Fibroblast of skin of right biceps (primary cell): Measurements from ENCODE around the gene CCDC87.
"Not testable (repeated sequence)": the region's sequence is repeated elsewhere in the genome, so short reads cannot be mapped to it uniquely, and the experiment has no call there.

Source experiments
- DNase-seq: peaks from one replicate; pipeline ENCODE4 v3.0.0-alpha.2; 2013

CCDC87 gene

DNA sequence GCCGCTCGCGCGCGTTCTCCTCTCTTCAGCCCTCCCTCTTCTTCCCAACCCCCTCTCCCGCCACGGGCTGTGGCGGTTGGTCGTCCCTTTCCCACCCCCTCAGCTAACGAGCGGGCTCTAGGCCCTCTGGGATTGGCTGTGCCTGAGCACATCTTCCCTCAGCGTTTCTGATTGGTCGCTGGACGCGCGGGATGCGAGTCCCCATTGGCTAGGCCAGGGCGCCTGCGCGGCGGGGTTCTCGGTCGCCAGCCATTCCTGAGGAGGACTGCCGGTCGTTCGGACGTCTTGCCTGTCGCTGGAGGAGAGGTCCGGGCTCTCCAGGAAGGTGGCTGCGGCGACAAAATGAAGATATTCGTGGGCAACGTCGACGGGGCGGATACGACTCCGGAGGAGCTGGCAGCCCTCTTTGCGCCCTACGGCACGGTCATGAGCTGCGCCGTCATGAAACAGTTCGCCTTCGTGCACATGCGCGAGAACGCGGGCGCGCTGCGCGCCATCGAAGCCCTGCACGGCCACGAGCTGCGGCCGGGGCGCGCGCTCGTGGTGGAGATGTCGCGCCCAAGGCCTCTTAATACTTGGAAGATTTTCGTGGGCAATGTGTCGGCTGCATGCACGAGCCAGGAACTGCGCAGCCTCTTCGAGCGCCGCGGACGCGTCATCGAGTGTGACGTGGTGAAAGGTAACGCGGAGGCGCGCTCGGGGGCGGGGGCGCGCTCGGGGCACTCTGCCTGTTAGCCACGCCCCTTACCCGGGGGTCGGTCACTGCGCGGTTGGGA, 23.7 kb upstream of the CCDC87 start, which contains the start of gene RBM14:
TSS of gene RBM14 (plus strand) at position 252 of the 776 bp plus-strand sequence. CDS start at position 343, 91 bp downstream.
- DNase-seq = peak; percentile 100

DNA sequence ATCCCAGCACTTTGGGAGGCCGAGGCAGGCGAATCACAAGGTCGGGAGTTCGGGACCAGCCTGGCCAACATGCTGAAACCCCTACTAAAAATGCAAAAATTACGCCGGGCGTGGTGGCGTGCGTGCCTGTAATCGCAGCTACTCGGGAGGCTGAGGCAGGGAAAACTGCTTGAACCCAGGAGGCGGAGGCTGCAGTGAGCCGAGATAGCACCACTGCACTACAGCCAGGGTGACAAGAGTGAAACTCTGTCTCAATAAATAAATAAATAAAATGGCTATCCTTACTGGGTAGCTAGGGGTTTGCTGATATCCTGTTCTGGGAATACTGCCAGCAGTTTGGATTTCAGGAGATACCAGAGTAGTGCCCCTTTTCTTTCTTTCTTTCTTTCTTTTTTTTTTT, 21.2 kb upstream of the CCDC87 start:
- no peak for DNase-seq

DNA sequence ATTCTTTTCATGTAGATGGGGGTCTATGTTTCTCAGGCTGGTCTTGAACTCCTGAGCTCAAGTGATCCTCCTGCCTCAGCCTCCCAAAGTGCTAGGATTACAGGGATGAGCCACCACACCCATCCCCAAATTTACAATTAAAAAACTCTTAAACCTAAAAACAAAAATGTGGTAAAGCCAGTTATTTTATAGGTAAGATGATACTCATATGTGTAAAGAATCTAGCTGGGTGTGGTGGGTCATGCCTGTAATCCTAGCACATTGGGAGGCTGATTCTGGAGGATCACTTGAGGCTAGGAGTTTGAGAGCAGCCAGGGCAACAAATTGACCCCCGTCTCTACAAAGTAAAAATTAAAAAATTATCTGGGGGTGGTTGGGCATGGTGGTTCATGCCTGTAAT, 19.6 kb upstream of the CCDC87 start:
- DNase-seq = no peak

DNA sequence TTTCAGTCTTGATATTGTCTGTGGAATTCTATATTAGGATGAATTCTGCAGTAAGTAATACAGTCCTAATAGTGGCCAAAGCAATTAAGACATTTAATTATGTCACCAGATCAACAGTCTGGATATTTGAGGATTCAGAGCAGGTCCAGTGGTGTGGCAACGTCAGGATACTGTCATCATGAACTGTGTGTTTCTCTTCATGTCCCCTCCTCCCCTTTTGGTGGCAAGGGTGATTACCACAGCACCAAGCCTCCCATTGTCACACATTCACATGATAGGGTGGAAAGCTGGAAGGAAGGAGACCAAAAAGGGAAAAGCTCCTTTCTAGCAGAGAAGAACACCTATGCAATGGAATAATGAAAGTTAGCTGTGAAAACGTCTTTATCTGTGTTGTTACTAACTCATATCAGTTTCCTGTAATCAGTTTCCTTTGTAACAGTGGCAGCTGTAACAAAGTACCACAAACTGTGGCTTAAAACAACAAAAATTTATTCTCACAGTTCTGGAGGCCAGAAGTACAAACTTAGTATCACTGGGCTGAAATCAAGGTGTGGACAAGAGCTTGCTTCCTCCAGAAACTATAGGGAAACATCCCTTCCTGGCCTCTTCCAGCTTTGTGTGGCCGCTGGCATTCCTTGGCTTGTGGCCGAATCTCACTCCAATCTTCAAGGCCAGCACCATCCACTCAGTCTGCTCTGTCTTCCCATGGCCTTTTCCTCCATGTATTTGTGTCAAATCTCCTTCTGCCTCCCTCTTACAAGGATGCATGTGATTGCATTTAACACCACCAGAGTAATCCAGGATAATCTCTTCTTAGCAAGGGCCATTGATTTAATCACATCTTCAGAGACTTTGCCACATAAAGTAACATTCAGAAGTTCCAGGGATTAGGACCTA, 17.1 kb upstream of the CCDC87 start:
- DNase-seq = no peak

DNA sequence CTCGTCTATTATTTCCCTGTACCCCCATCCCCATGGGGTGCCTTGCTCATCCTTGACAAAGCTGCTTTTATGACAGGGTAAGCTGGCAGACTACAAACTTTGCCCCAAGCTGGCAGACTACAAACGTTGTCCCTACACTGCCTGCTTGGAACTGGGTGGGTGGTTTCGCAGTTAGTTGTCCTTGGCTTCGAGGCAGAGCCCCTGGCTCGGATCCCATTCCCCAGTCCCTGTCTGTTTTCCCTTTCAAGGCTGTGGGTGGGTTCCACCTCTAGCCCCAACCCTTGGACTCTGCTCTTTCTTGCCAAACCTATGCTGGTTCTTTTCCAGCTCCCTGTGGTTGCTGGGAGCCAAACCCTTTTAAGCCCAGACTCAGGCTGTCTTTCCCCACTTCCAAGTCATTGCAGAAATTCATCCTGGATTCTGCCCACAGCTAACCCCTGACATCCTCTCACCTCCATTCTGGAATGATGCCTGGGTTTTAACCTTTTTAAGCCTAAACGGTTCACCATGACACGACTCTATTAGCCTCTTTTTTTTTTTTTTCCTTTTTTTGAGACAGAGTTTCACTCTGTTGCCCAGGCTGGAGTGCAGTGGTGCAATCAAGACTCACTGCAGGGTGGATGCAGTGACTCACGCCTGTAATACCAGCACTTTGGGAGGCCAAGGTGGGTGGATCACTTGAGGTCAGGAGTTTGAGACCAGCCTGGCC, 14.4 kb upstream of the CCDC87 start:
- peak; percentile 56 for DNase-seq

DNA sequence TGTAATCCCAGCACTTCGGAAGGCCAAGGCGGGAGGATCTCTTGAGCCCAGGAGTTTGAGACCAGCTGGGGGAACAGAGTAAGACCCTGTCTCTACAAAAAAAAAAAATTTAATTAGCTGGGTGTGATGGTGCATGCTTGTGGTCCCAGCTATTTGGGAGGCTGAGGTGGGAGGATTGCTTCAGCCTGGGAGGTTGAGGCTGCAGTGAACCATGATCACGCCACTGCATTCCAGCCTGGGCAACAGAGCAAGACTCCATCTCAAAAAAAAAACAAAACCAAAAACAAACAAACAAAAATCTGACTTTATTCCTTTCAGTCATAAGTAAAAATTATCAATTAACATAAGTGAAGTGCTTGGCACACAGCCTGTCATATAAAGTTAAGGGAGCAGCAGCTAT, 13.7 kb upstream of the CCDC87 start:
- not testable (repeated sequence) for DNase-seq

DNA sequence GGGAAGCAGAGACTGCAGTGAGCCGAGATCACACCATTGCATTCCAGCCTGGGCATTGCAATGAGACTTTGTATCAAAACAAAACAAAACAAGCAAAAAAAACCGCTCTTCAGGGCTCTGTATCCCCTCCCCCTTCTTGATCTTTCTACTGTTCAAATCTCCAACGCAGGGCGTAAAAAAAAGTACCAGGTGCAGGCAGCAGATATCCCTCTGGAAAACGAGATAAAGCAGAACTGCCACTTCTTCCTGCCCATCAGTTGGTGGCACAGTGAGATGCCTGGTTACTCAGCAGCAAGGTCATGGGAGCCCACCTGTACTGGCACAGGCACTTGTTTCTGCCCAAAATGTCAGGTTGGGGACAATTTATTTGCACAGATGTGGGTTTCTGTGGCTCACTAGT, 11.3 kb upstream of the CCDC87 start:
- no peak for DNase-seq

DNA sequence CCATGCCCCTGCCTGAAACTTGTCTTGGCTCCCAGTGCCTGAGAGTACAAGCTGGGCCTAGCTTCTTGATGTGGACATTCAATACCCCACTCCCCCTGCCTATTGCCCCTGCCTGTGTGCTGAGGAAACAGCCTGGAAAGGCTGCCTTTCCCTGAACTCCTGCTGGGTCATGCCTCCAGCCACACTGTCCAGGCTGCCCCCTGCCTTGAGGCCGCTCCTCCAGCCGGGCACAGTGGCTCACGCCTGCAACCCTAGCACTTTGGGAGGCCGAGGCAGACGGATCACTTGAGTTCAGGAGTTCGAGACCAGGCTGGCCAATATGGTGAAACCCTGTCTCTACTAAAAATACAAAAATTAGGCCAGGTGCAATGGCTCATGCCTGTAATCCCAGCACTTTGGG, 10.2 kb upstream of the CCDC87 start:
- DNase-seq = no peak

DNA sequence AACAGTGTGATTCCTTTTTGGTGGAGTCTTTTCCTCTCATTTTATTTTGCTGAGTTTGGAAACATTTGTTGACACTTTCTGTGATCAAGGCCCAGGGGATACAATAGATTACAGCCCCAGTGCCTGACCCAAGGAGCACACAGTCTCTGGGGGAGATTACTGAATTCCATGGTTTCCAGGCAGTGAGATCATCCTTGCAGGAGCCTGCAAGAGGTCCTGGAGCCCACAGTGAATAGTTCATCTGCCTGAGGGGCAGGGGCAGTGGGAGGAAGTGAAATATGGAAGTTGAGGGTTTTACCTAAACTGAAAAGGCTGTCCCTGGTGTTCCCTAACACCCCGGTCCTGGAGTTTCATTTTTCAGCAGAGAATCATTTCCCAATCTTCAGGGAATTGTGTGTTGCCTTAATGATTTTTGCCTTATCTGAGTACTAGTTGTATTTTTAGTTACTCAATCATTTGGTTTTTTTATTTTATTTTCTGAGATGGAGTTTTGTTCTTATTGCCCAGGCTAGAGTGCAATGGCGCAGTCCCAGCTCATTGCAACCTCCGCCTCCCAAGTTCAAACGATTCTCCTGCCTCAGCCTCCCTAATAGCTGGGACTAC, 7.9 kb upstream of the CCDC87 start:
- no peak for DNase-seq

DNA sequence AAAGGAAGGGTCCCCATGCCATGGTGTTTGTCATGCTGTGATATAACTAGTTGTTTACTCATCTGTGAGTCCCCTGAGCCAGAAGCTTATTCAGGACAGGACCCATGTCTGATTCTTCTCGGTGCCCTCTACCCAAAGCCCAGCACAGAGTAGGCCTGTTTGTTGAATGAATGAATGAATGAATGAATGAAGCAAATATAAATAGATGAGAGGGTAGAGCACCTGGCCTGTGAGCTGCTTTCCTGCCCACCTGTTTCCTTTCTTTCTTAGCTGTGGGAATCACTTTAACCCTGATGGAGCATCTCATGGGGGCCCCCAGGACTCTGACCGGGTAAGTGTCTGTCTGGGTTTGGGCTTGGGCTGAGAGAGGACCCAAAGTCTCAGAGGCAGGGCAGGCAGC, 7.4 kb upstream of the CCDC87 start:
- no peak for DNase-seq

DNA sequence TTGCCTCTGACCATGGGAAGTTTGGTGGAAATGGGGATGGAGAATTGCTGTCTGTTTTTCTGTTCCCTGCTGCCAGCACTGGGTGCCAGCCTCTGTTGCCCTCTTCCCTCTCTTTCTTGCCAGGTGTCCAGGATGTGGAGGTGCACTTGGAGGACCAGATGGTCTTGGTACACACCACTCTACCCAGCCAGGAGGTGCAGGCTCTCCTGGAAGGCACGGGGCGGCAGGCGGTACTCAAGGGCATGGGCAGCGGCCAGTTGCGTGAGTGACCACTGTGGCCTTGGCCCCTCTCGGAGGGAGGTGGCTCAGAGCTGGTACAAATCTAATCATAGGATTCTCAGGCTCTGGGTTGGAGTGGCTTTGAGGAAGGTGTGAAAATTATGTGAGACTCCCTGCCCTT, 6.1 kb upstream of the CCDC87 start:
- no peak for DNase-seq

DNA sequence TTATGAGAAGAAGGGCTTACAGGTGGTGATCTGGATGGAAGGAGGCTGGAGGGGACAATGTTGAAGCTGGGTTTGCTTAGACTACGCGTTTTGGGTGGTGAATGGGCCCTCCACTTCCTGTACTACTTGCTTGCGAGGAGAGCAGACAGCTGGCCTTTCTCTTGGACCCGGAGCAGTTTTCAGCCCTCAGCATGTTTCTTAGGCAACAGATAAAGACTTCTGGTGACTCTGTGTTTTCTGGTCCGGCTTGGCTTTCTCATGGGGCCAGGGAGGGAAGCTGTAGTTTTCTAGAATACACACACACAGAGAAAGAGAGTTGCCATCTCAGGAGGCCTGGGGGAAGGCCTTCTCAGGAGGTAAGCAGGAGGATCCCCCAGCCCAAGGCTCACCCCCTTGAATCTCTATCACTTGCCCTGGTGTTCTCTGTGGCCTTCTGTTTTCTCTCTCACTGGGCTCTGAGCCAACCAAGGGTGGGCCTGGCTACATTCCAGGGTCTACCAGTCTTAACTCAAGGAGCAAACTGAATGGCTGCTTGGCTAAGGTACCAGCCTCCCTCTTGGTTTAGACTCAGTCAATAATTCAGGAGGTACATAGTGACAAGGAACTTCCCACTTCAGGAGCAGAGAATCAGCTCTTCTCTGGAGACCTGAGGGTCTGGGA, 2.5 kb upstream of the CCDC87 start:
- DNase-seq = no peak

DNA sequence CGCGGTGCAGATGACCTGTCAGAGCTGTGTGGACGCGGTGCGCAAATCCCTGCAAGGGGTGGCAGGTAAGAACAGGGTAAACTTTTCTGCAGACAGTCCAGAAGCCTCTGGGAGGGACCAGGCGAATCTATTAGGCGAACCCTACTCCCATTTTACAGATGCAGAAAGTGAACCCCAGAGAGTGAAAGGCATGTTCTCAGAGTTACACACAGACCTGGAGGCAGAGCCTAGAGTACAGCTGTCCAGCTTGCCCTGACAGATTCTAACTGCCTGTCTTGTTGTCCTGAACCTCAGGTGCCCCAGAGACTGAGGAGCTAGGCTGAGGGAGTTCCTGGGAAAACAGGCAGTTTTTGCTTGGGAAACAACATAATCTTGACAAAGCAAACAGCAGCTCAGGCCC, 787 bp upstream of the CCDC87 start:
- no peak for DNase-seq

DNA sequence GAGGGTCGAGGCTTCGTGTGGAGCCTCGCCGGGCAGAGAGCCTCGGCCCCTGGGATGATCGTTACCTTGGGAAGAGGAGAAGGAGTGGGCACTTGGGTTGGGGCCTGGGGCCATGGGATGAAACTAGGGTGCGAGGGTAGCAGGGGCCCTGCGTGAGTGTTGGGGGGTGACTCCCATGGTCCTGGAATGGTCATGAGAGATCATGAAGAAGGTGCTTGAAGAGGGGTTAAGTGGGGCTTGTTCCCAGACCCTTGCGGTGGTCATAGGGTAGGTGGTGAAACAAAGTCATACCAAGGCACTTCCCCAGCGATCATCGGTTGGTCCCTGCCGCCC, 406 bp upstream of the CCDC87 start:
- no peak for DNase-seq

DNA sequence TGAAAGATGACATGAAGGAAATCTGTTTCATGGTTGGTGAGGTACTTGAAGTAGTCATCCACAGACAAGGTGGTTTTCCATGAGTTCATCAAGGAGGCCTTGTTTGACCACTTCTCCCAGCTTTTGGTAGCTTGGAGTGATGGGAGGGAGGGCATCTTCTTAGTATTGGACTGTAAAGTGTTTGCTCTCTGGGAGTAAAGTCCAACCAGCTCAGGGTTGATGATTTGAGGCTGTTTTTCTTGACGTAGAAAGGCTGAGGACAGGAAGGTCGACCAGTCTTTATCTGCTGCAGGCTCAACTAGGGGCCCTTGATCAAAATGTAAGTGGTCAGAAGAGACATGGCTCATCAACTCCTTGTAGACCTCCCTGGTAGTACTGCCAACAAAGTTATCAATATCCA, 1.7 kb downstream of the CCDC87 start:
- DNase-seq = no peak

DNA sequence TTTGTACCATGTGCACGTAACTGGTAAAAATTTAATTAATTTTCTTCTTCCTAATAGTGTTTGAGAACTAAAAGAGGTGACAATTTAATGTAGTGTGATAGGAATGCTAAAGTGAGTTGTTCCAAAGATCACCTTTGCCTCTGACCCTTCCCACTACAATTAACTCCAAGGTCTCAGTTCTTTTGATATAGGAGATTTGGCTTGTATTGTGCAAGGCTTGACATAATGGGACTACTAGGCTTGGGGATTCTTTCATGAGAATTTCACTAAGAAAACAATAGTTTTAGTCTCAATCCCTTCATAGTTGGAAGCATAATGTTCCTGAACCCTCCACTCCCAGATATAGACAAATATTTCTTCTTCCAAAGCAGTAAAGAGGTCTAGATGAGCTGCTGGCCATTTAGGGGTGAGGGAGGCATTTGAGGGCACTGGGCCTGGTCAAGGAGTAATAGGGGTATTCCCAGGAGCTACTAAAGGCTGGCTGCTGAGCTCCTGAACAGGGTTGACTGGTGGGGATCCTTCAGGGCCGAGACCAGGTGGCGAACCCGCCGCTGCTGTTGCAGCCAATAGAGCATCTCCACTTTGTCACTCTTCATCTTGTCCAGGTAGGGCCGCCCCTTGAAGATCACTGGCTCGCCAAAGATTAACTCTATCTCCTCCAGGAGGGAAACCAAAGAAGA, 2.7 kb downstream of the CCDC87 start:
- no peak for DNase-seq

DNA sequence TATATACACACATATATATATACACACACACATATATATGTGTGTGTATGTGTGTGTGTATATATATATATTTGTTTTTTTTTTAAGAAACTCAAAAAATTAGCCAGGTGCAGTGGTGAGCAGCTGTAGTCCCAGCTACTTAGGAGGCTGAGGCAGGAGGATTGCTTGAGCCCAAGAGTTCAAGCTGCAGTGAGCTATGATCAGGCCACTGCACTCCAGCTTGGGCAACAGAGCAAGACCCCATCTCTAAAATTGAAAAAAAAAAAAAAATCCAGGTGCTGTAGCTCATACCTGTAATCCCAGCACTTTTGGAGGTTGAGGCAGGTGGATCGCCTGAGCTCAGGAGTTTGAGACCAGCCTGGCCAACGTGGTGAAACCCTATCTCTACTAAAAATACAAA, 3.5 kb downstream of the CCDC87 start:
- DNase-seq = not testable (repeated sequence)

DNA sequence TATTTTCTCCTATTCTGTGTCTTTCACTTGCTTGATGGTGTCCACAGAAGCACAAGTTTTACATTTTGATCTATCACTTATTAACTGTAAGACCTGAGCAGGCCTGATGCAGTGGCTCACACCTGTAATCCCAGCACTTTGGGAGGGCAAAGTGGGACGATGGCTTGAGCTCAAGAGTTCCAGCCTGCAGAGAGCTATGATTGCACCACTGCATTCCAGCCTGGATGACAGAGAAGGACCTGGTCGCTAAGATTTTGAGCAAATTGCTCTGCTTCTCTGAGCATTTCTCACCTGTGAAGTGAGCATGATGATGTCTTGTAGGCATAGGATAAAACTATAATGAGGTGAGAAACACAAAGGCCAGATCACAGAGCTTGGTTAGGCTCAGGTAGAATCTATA, 6.7 kb downstream of the CCDC87 start:
- no peak for DNase-seq

DNA sequence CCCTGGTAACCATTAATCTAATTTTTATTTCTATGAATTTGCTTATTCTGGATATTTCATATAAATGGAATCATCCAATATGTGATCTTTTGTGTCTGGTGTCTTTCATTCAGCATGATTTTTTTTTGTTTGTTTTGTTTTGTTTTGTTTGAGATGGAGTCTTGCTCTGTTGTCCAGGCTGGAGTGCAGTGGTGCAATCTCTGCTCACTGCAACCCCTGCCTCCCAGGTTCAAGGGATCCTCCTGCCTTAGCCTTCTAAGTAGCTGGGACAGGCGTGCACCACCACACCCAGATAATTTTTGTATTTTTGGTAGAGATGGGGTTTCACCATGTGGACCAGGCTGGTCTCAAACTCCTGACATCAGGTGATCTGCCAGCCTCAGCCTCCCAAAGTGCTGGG, 7.4 kb downstream of the CCDC87 start:
- not testable (repeated sequence) for DNase-seq

DNA sequence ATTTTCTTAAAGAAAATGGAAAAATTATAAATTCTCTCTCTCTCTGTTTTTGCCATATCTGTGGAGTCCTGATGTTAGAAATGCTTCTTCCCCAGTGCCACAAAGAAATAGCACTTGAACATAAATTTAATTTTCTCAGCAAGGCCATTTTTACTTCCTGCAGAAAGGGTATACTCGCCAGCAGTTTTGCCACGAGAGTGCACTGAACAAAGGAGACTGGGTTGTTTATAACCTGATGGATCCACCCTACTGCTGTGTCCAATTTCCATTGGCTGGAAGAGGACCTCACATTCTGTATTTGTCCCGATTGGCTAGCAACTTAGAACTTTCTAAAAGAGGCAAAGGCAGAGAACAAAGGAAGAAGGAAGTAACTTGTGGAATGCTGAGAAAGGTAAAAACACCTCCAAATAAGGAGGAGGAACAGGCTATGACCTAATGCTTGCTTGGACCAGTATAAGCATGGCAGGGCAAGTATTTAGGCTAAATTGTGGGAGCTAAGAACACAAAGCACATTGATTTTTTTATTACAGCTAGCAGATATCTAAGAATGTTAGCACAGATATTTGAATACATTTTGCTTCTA, 10.2 kb downstream of the CCDC87 start:
- DNase-seq = not testable (repeated sequence)

DNA sequence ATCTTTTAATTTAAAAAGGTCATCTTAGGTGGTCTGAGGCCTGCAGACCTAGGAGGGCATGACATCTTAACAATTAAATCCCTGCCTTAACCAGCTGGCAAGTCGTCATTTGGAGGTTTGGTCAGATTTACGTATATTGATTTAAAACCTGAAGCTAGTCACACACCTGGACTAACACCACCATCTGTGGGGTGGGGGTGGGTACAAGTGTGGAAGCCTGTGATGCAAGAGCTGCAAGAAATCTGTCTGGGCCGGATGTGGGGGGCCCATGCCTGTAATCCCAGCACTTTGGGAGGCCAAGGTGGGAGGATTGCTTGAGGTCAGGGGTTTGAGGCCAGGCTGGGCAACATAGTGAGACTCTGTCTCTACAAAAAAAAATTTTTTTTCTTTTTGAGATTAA, 11.6 kb downstream of the CCDC87 start:
- DNase-seq = no peak

DNA sequence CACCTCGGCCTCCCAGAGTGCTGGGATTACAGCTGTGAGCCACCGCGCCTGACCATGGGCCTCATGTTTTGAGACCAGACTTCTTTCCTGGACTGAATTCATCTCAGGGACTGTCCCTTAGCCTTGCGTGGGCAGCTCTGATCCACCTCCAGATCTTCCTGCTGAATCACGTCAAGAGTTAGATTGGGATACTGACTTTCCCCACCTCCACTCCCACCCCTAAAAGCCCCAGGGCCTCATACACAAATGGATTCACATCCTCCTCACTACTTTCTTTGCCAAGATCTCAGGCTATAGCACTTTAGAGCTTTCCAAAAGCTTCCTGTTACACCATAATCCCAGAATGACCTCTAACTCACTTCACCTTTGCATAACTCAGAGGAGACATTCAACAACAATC, 12.1 kb downstream of the CCDC87 start:
- DNase-seq = no peak
